Esophagus muscularis mucosa (tissue), 4 donors: ENCODE results near the gene MID1. TPM values are rescaled to one million over a fixed set of nuclear protein-coding genes. Genes with fewer than 3 reads are reported as not detected.
A peak's percentile ranks its signal among the peaks of the same experiment; 100 is the strongest.

Experiments used
- DNase-seq: peaks from one replicate; pipeline ENCODE4 v3.0.0-alpha.2; 2017; ENCODE audit errors: extremely low spot score
- H3K27ac ChIP-seq, 4 donors: fragments of 200-600 bp; sonication (generic); replicated peaks in 1 of 4; 1 replicate in 3 of 4; 2 replicates in 1 of 4; pipeline ENCODE4 v1.5.1; 2016 to 2019; ENCODE audit warnings: mild to moderate bottlenecking in 1 of 4
- H3K27me3 ChIP-seq, 4 donors: fragments of 200-600 bp; sonication (generic); one replicate each; pipeline versions ENCODE4 v1.5.1 to v1.6.0; 2016 to 2019
- H3K36me3 ChIP-seq, 4 donors: fragments of 200-600 bp; sonication (generic); one replicate each; pipeline ENCODE4 v1.5.1; 2016 to 2019
- H3K4me1 ChIP-seq, 4 donors: fragments of 200-600 bp; sonication (generic); one replicate each; pipeline ENCODE4 v1.5.1; 2016 to 2019
- H3K4me3 ChIP-seq, 4 donors: fragments of 200-600 bp; sonication (generic); 1 replicate in 2 of 4; 2 replicates in 2 of 4; pipeline ENCODE4 v1.5.1; 2016 to 2019; ENCODE audit warnings: mild to moderate bottlenecking in 4 of 4, moderate library complexity in 1 of 4
- H3K9me3 ChIP-seq, 4 donors: fragments of 200-600 bp; sonication (generic); 1 replicate in 3 of 4; 2 replicates in 1 of 4; pipeline ENCODE4 v1.5.1; 2016 to 2019
- EP300 ChIP-seq: sonication (generic); formaldehyde crosslinking; IDR thresholded peaks from one replicate; pipeline ENCODE4 v1.6.1; 2017; ENCODE audit warnings: antibody characterized with exemption
- POLR2A ChIP-seq: fragments of 450-650 bp; IDR thresholded peaks from one replicate; pipeline ENCODE4 v1.6.1; 2017; ENCODE audit warnings: antibody characterized with exemption, moderate library complexity, mild to moderate bottlenecking, low read depth
- POLR2AphosphoS5 ChIP-seq, 2 donors: sonication (generic); formaldehyde crosslinking; IDR thresholded peaks; one replicate each; pipeline ENCODE4 v1.6.1; 2017; ENCODE audit warnings: antibody characterized with exemption in 2 of 2
- WGBS: methylation state at CpG from one replicate; pipeline ENCODE4 v1.1.5; 2018; 5-methylcytosine and 5-hydroxymethylcytosine counted together
- intact Hi-C: fragments of 100-400 bp; cut with DNase I; formaldehyde crosslinking; loops from one replicate; pipeline ENCODE4 v1.15.1; 2023
- total RNA-seq, 4 donors: library from RNA; depleted of rRNA; stranded (reverse); fragments of >200 nt; gene quantifications; one replicate each; pipeline versions ENCODE4 v1.1.0 to v1.2.1, GENCODE V29; 2016
- TF ChIP-seq, protein P1 (sequence below), 3 experiments: fragments of 200-600 bp in 2 of 3; fragments of 450-650 bp in 1 of 3; sonication (generic) in 2 of 3; IDR thresholded peaks; one replicate each; pipeline ENCODE4 v1.5.1; 2017 to 2019; ENCODE audit warnings: antibody characterized with exemption in 3 of 3, mild to moderate bottlenecking in 2 of 3, moderate library complexity in 1 of 3

The MID1 gene
- total RNA-seq, 4 donors from 2014 or later, result 11.2 to 22.0 (median 16.2) TPM

DNA sequence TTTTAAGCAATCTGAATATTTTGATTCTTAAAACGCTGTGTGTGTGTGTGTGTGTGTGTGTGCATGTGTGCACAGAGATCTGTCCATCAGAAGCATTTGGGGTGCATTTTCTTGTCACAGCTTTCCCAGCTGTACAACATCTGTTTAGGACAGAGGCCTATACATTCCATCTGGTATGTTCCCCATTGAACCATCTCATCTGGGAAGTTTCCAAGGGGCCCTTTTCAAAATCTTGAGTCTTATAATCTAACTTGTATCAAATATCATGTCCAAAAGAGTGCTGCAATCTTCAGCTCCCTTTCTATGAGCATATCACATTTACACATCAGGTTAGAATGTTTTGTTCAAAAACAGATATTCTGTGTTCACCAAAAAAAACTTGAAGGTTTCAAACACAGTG, 16.5 kb upstream of the MID1 start:
- H3K4me1 ChIP-seq, result peaks cover 0 to 27% (median 19%) of the 10 kb centered on the region in 4 donors
- DNase-seq, result no peak
- no peak overlapping the region for H3K4me3 ChIP-seq
- no peaks in the 10 kb centered on the region for H3K27me3 ChIP-seq
- H3K9me3 ChIP-seq, result peaks cover 0 to 6% (median 0%) of the 10 kb centered on the region in 4 donors
- no peak overlapping the region for H3K27ac ChIP-seq
- H3K36me3 ChIP-seq, result no peaks in the 10 kb centered on the region
- TF ChIP-seq EP300 (no peak), POLR2AphosphoS5 (IDR thresholded peaks at IDR 0.05) (no peak), POLR2A (no peak)
- TF ChIP-seq, protein P1, sequence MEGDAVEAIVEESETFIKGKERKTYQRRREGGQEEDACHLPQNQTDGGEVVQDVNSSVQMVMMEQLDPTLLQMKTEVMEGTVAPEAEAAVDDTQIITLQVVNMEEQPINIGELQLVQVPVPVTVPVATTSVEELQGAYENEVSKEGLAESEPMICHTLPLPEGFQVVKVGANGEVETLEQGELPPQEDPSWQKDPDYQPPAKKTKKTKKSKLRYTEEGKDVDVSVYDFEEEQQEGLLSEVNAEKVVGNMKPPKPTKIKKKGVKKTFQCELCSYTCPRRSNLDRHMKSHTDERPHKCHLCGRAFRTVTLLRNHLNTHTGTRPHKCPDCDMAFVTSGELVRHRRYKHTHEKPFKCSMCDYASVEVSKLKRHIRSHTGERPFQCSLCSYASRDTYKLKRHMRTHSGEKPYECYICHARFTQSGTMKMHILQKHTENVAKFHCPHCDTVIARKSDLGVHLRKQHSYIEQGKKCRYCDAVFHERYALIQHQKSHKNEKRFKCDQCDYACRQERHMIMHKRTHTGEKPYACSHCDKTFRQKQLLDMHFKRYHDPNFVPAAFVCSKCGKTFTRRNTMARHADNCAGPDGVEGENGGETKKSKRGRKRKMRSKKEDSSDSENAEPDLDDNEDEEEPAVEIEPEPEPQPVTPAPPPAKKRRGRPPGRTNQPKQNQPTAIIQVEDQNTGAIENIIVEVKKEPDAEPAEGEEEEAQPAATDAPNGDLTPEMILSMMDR (IDR thresholded peaks at IDR 0.05), result no peak
- intact Hi-C loops, result loop anchor here (2.0 to 10.0 kb wide), 2 partner anchors 88 to 448 kb away; no protein-coding TSS in a partner anchor
- WGBS, result 30% methylated on average over 1 of the region's 1 CpG

DNA sequence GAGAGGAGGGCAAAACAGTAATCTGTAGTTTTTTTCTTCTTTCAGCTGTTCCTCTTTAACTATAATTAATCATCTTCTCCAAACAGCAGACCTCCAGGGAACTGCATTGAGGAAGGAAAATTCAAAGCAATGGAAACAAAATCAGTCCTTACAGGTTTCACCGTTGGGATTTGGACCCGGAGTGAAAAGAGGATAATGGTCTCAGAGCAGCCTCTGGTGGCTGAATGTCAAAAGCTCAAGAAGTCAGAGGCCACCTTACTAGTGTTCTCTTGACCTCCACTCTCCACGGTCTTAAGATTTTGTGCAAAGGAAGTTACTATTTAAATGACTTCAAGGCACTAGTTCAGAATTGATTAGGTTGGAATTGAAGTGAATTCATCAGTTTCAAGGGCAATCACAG, 16.0 kb upstream of the MID1 start:
- Histone ChIP-seq H3K4me1 (peaks cover 0 to 27% (median 19%) of the 10 kb centered on the region in 4 donors), H3K27me3 (no peaks in the 10 kb centered on the region), H3K4me3 (peak overlapping the region in 1 of 4 donors; percentile 20), H3K27ac (peak overlapping the region; percentile 36 to 55 (median 48)), H3K36me3 (no peaks in the 10 kb centered on the region), H3K9me3 (peaks cover 0 to 6% (median 0%) of the 10 kb centered on the region in 4 donors)
- no peak for DNase-seq
- intact Hi-C loops, result loop anchor here (2.0 to 10.0 kb wide), 2 partner anchors 88 to 448 kb away; no protein-coding TSS in a partner anchor
- 15% methylated on average over 3 of the region's 3 CpGs for WGBS
- TF ChIP-seq POLR2AphosphoS5 (IDR thresholded peaks at IDR 0.05), result no peak
- TF ChIP-seq EP300, result no peak
- no peak for TF ChIP-seq POLR2A
- TF ChIP-seq, protein P1 (IDR thresholded peaks at IDR 0.05), result peak; percentile 44 to 63 (median 58)

DNA sequence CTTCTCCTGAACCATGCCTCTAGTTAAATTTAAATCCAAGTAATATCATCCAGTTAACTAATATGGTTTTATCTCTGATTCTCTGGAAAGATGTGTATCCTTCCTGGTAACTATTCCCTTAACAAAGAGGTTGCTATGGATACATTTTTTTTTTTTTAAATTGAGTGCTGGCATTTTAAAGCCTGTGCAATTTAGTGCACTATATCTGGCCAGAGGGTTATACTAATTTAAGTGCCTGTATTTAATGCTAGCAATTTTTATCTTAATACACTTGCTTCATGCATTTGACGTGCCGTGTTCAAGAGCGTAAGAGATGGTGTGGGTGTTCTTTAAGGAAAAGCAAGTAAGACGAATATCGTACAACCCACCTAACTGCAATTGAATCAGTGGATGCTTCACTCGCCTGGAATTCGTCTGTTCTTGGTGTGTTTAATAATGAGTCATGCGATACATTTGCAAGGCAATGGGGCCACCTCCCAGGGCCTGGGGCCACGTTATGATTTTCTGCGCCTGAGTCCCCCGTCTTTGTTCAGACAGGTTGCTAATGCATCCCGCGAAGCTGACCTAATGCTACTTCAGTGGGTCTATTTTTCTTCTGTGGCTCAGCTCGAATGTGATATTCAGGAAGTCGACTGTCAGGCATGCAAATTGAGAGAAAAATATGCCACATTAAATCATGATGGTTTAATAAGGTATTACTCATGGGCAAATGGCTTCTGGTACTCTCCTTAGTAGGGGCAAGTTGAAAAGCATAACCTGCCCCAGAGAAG, 14.2 kb upstream of the MID1 start:
- TF ChIP-seq EP300 (no peak), POLR2AphosphoS5 (IDR thresholded peaks at IDR 0.05) (no peak), POLR2A (no peak)
- TF ChIP-seq, protein P1 (IDR thresholded peaks at IDR 0.05), result no peak
- WGBS, result 67% methylated on average over 15 of the region's 15 CpGs
- DNase-seq, result no peak
- Histone ChIP-seq H3K4me1 (peaks cover 0 to 27% (median 19%) of the 10 kb centered on the region in 4 donors), H3K27ac (peak overlapping the region in 2 of 4 donors; percentile 26 to 48), H3K27me3 (no peaks in the 10 kb centered on the region), H3K9me3 (peaks cover 0 to 6% (median 0%) of the 10 kb centered on the region in 4 donors), H3K4me3 (no peak overlapping the region), H3K36me3 (no peaks in the 10 kb centered on the region)
- intact Hi-C loops, result loop anchor here (10.0 kb wide), 1 partner anchor 90 kb away; no protein-coding TSS in a partner anchor

DNA sequence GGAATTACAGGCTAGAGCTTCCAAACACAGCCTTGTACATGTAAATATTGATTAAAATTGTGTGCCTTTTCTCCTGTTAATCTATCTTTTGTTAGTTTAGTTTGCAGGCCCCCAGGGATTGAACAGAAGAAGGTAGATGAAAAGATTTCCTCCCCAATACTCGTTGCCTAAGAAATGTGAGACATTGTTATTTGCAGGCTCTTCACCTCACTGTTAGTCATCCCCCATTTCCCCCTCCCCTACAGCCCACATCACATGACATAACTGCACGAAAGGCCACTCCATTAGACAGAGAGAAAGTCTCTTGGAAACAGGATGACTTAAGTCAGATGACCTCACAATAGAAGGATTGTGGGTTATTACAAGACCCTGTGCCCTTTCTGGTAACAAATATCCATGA, 13.3 kb upstream of the MID1 start:
- no peaks in the 10 kb centered on the region for H3K36me3 ChIP-seq
- peak overlapping the region in 2 of 4 donors; percentile 26 to 48 for H3K27ac ChIP-seq
- peaks cover 0 to 6% (median 0%) of the 10 kb centered on the region in 4 donors for H3K9me3 ChIP-seq
- peaks cover 0 to 27% (median 19%) of the 10 kb centered on the region in 4 donors for H3K4me1 ChIP-seq
- TF ChIP-seq POLR2A (no peak), EP300 (no peak), POLR2AphosphoS5 (IDR thresholded peaks at IDR 0.05) (no peak)
- TF ChIP-seq, protein P1 (IDR thresholded peaks at IDR 0.05), result no peak
- intact Hi-C loops, result loop anchor here (10.0 kb wide), 1 partner anchor 91 kb away; no protein-coding TSS in a partner anchor
- DNase-seq, result no peak
- WGBS, result 22% methylated on average over 2 of the region's 2 CpGs
- no peaks in the 10 kb centered on the region for H3K27me3 ChIP-seq
- H3K4me3 ChIP-seq, result no peak overlapping the region
